CD4-positive, alpha-beta T cell treated with Interleukin-4 for 4 hours (primary cell): ENCODE measurements around the gene JMJD6.

Source experiments
- DNase-seq: peaks from one replicate; pipeline ENCODE4 v3.0.0-alpha.2; 2020

Gene JMJD6

GRCh38 chr17:76678330-76678729, 48.1 kb downstream of the JMJD6 start:
- DNase-seq: peak; percentile 43

- DNase-seq: no peak
Measured at GRCh38 chr17:76677406-76677805, 49.0 kb downstream of the JMJD6 start.

- no peak for DNase-seq
Measured at GRCh38 chr17:76676629-76677028, 49.8 kb downstream of the JMJD6 start.

DNA sequence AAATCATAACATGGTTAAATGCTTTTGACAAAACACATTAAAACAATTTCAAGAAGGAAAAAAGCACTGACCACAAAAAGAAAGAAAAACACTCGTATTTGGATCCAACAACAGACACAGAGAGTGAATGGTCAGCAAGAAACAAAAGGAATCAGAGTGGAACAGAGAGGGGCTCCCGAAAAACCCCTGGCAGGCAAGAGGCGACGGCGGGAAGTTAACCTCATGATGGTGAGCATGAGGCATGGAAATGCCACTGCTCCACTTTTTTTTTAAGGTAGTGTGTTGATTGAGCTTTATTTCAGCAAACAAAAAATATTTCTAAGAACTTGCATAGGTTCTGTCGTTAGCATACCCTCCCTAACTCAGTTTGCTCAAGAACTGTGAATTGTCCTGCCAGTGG, 50.8 kb downstream of the JMJD6 start:
- no peak for DNase-seq

GRCh38 chr17:76674600-76674999, 51.8 kb downstream of the JMJD6 start:
- no peak for DNase-seq

- DNase-seq: no peak
Measured at GRCh38 chr17:76673729-76674128, 52.7 kb downstream of the JMJD6 start.

DNA sequence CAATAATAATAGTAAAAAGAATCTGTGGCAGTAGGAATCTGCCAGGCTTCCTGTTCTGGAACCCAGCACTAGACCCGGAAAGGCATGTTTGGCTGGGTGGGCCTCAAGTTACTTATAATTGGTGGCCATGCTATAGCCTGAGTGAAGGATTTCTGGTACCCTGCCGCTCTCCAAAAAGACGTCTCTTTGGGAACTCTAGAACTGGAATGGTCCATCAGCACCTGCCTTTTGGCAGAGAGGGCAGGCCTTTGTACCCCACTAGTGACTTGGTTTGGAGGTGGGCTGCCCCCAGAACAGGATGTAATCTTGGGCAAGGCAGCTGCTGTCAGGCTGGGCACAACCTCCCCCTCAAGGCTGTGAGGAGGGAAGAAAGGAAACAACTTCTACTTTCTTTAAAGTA, 53.5 kb downstream of the JMJD6 start:
- DNase-seq: no peak

- DNase-seq: no peak
Measured at GRCh38 chr17:76672270-76672851, 54.0 kb downstream of the JMJD6 start.

DNA sequence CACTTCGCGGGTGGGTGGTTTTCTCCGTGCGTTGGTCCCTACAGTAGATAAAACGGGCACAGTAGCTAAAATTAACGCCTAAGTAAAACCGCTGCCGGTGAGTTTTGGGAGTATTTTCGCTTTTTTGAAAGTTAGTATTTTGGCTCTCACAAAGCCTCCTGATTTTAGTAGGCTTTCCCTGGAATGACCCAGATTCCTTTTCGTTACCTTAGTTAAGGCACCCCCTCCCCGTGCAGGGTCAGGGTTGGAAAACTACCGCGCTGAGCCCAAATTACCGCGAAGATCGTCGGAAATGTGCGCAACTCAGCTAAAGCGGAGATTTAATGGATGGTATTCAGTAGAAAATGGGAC, 54.5 kb downstream of the JMJD6 start:
- no peak for DNase-seq

- peak; percentile 100 for DNase-seq
Measured at GRCh38 chr17:76671123-76671911, 55.1 kb downstream of the JMJD6 start.

GRCh38 chr17:76670718-76671122, 55.7 kb downstream of the JMJD6 start:
- DNase-seq: no peak

- no peak for DNase-seq
Measured at GRCh38 chr17:76670020-76670717, 56.2 kb downstream of the JMJD6 start.
